ENCODE results near the gene SMAD5.

GRCh38 chr5:136182618-136183017 lies 50.0 kb downstream of the SMAD5 start:
- TF ChIP-seq EZH2phosphoT487 (IDR thresholded peaks at IDR 0.05; ENCODE audit: low read depth, severe bottlenecking, unreplicated experiment): no peak
- TF ChIP-seq, protein P1, sequence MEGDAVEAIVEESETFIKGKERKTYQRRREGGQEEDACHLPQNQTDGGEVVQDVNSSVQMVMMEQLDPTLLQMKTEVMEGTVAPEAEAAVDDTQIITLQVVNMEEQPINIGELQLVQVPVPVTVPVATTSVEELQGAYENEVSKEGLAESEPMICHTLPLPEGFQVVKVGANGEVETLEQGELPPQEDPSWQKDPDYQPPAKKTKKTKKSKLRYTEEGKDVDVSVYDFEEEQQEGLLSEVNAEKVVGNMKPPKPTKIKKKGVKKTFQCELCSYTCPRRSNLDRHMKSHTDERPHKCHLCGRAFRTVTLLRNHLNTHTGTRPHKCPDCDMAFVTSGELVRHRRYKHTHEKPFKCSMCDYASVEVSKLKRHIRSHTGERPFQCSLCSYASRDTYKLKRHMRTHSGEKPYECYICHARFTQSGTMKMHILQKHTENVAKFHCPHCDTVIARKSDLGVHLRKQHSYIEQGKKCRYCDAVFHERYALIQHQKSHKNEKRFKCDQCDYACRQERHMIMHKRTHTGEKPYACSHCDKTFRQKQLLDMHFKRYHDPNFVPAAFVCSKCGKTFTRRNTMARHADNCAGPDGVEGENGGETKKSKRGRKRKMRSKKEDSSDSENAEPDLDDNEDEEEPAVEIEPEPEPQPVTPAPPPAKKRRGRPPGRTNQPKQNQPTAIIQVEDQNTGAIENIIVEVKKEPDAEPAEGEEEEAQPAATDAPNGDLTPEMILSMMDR (IDR thresholded peaks at IDR 0.05; ENCODE audit: poor library complexity): no peak
